ENCODE results near the gene MGST2. TPM values are rescaled to one million over a fixed set of nuclear protein-coding genes. Genes with fewer than 3 reads are reported as not detected.
"Not testable (repeated sequence)": the region's sequence is repeated elsewhere in the genome, so short reads cannot be mapped to it uniquely, and the experiment has no call there.

Gene MGST2
- total RNA-seq, 1 donor from 2014 or later = 17.6 TPM

DNA sequence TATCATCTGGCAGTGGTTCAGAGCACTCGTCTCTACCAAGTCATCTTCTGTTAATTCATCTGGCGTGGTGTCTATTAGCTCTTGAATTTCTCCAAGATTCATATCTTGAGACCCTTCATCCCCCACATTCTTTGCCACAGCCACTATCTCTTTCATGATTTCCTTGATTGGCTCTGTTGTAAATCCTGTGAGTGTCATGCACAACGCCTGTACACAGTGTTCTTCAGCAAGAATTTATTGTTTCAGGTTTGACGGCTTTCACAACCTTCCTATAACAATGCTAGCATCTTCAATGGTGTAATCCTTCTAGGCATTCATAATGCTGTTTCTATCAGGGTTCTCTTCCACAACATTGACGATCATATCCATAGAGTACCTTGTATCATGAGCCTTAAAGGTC, 30.9 kb downstream of the MGST2 start:
- Histone ChIP-seq H3K9me3 (ENCODE audit: insufficient read depth, low read depth, low read length) (no peaks in the 10 kb centered on the region), H3K27me3 (ENCODE audit: insufficient read depth, low read length) (no peaks in the 10 kb centered on the region), H3K27ac (ENCODE audit: low read depth, low read length) (no peak overlapping the region), H3K4me3 (ENCODE audit: insufficient read depth, low read depth, low read length) (no peak overlapping the region), H3K4me1 (ENCODE audit: insufficient read depth, low read length) (no peaks in the 10 kb centered on the region), H3K9ac (ENCODE audit: low read length) (no peak overlapping the region), H3K79me2 (ENCODE audit: insufficient read depth, low read length) (no peaks in the 10 kb centered on the region), H3K4me2 (ENCODE audit: low read length) (no peak overlapping the region), H3K36me3 (ENCODE audit: insufficient read depth, low read length) (no peaks in the 10 kb centered on the region), H2AFZ (ENCODE audit: low read depth, low read length) (no peak overlapping the region), H4K20me1 (ENCODE audit: insufficient read depth, low read length) (no peaks in the 10 kb centered on the region)
- Mint-ChIP-seq H3K4me1 (ENCODE audit: low read depth, unreplicated experiment) (no peaks in the 10 kb centered on the region), H3K36me3 (ENCODE audit: low read depth, unreplicated experiment) (peaks cover 13% of the 10 kb centered on the region), H3K9me3 (ENCODE audit: unreplicated experiment) (no peaks in the 10 kb centered on the region), H3K27ac (ENCODE audit: unreplicated experiment) (no peak overlapping the region), H3K27me3 (ENCODE audit: low read depth, unreplicated experiment) (no peaks in the 10 kb centered on the region), H3K4me3 (ENCODE audit: unreplicated experiment) (no peak overlapping the region)
- FAIRE-seq (no peak), DNase-seq (ENCODE audit: low read depth) (no peak)
- TF ChIP-seq, protein P1, sequence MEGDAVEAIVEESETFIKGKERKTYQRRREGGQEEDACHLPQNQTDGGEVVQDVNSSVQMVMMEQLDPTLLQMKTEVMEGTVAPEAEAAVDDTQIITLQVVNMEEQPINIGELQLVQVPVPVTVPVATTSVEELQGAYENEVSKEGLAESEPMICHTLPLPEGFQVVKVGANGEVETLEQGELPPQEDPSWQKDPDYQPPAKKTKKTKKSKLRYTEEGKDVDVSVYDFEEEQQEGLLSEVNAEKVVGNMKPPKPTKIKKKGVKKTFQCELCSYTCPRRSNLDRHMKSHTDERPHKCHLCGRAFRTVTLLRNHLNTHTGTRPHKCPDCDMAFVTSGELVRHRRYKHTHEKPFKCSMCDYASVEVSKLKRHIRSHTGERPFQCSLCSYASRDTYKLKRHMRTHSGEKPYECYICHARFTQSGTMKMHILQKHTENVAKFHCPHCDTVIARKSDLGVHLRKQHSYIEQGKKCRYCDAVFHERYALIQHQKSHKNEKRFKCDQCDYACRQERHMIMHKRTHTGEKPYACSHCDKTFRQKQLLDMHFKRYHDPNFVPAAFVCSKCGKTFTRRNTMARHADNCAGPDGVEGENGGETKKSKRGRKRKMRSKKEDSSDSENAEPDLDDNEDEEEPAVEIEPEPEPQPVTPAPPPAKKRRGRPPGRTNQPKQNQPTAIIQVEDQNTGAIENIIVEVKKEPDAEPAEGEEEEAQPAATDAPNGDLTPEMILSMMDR (IDR thresholded peaks at IDR 0.05; ENCODE audit: insufficient read depth, low read depth, low read length) = no peak
- TF ChIP-seq EZH2 (IDR thresholded peaks at IDR 0.05; ENCODE audit: insufficient read depth, low read length) = no peak

DNA sequence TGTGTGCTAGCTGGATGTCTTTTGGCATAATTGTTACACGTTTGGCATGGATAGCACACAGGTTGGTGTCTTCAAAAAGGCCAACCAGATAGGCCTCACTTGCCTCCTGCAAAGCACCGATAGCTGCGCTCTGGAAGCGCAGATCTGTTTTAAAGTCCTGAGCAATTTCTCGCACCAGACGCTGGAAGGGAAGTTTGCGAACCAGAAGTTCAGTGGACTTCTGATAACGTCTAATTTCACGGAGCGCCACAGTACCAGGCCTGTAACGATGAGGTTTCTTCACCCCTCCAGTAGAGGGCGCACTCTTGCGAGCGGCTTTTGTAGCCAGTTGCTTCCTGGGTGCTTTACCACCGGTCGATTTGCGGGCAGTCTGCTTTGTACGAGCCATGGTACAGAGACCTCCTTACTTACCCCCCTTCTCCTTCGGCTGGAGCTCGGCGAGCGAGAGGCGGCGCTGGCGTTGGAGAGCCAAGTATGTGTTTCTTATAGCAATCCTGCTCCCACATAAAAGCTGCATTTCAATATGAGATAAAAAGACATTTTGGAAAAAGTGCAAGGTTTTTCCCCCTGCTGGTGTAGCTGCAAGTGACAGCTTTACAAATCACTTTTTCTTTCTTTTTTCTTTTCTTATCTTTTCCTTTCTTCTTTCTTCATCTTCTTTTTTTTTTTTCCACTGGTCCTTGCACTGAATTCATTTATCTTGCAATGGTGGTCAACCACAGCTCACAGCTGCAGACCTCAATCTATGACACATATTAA, 32.7 kb downstream of the MGST2 start:
- H3K4me3 Mint-ChIP-seq (ENCODE audit: unreplicated experiment); H3K27me3 Mint-ChIP-seq (ENCODE audit: low read depth, unreplicated experiment); H3K4me2 ChIP-seq (ENCODE audit: low read length); H4K20me1 ChIP-seq (ENCODE audit: insufficient read depth, low read length); H3K9me3 ChIP-seq (ENCODE audit: insufficient read depth, low read depth, low read length); H3K4me3 ChIP-seq (ENCODE audit: insufficient read depth, low read depth, low read length); FAIRE-seq; H3K4me1 Mint-ChIP-seq (ENCODE audit: low read depth, unreplicated experiment); H3K9me3 Mint-ChIP-seq (ENCODE audit: unreplicated experiment); H2AFZ ChIP-seq (ENCODE audit: low read depth, low read length); H3K27me3 ChIP-seq (ENCODE audit: insufficient read depth, low read length); H3K36me3 ChIP-seq (ENCODE audit: insufficient read depth, low read length); H3K27ac ChIP-seq (ENCODE audit: low read depth, low read length); H3K27ac Mint-ChIP-seq (ENCODE audit: unreplicated experiment); H3K9ac ChIP-seq (ENCODE audit: low read length); H3K4me1 ChIP-seq (ENCODE audit: insufficient read depth, low read length); H3K79me2 ChIP-seq (ENCODE audit: insufficient read depth, low read length): not testable (repeated sequence)
- TF ChIP-seq, protein P1 (IDR thresholded peaks at IDR 0.05; ENCODE audit: insufficient read depth, low read depth, low read length) = peak; percentile 8
- H3K36me3 Mint-ChIP-seq (ENCODE audit: low read depth, unreplicated experiment) = peaks cover 13% of the 10 kb centered on the region
- peak; percentile 26 for DNase-seq (ENCODE audit: low read depth)

DNA sequence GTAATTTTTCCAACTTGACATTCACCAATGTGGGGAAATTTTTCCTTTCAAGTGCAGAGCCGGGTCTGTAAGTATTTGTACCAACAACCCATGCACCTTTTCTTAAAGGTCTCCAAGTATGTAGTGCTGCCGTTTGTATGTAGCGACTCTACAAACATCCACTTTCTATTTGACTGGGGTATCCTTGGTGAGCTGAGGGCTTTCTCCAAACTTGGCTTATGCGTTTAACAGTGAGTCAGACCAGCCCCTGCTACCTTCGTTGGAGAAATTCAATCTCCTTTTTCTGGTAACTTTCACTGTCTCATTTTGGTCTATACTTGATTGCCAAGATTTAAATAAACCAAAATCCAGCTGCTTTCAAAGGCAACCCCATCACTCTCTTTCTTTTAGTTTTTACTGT, 34.9 kb downstream of the MGST2 start:
- Histone ChIP-seq H4K20me1 (ENCODE audit: insufficient read depth, low read length) (no peaks in the 10 kb centered on the region), H2AFZ (ENCODE audit: low read depth, low read length) (no peak overlapping the region), H3K27me3 (ENCODE audit: insufficient read depth, low read length) (no peaks in the 10 kb centered on the region), H3K4me1 (ENCODE audit: insufficient read depth, low read length) (no peaks in the 10 kb centered on the region), H3K9ac (ENCODE audit: low read length) (no peak overlapping the region), H3K36me3 (ENCODE audit: insufficient read depth, low read length) (peaks cover 3% of the 10 kb centered on the region), H3K4me3 (ENCODE audit: insufficient read depth, low read depth, low read length) (no peak overlapping the region), H3K4me2 (ENCODE audit: low read length) (no peak overlapping the region), H3K27ac (ENCODE audit: low read depth, low read length) (no peak overlapping the region), H3K79me2 (ENCODE audit: insufficient read depth, low read length) (no peaks in the 10 kb centered on the region), H3K9me3 (ENCODE audit: insufficient read depth, low read depth, low read length) (no peaks in the 10 kb centered on the region)
- Mint-ChIP-seq H3K4me1 (ENCODE audit: low read depth, unreplicated experiment) (no peaks in the 10 kb centered on the region), H3K4me3 (ENCODE audit: unreplicated experiment) (no peak overlapping the region), H3K36me3 (ENCODE audit: low read depth, unreplicated experiment) (peaks cover 14% of the 10 kb centered on the region), H3K27me3 (ENCODE audit: low read depth, unreplicated experiment) (no peaks in the 10 kb centered on the region), H3K27ac (ENCODE audit: unreplicated experiment) (no peak overlapping the region), H3K9me3 (ENCODE audit: unreplicated experiment) (peaks cover 5% of the 10 kb centered on the region)
- no peak for FAIRE-seq
- TF ChIP-seq, protein P1 (IDR thresholded peaks at IDR 0.05; ENCODE audit: insufficient read depth, low read depth, low read length) = no peak
- no peak for TF ChIP-seq EZH2 (IDR thresholded peaks at IDR 0.05; ENCODE audit: insufficient read depth, low read length)
- no peak for DNase-seq (ENCODE audit: low read depth)
